HuH-7.5 (cell line): ENCODE measurements around the gene LRCH1.

ENCODE experiments used
- DNase-seq: peaks from one replicate; pipeline ENCODE4 v3.0.0; 2011; ENCODE audit warnings: low spot score

Gene LRCH1

GRCh38 chr13:46562152-46562551 is 9.2 kb downstream of the LRCH1 start:
- no peak for DNase-seq

GRCh38 chr13:46562581-46562980 is 9.6 kb downstream of the LRCH1 start:
- DNase-seq: no peak

- DNase-seq: no peak
Measured at GRCh38 chr13:46565808-46566750, 13.1 kb downstream of the LRCH1 start.

- no peak for DNase-seq
Measured at GRCh38 chr13:46567671-46568070, 14.7 kb downstream of the LRCH1 start.

- DNase-seq: no peak
Measured at GRCh38 chr13:46569456-46569855, 16.5 kb downstream of the LRCH1 start.

- DNase-seq: no peak
Measured at GRCh38 chr13:46570273-46570672, 17.3 kb downstream of the LRCH1 start.

- no peak for DNase-seq
Measured at GRCh38 chr13:46571189-46571908, 18.4 kb downstream of the LRCH1 start.

- DNase-seq: no peak
Measured at GRCh38 chr13:46571909-46572595, 19.1 kb downstream of the LRCH1 start.

GRCh38 chr13:46572752-46573431 is 19.9 kb downstream of the LRCH1 start:
- DNase-seq: no peak

GRCh38 chr13:46575301-46575771 is 22.4 kb downstream of the LRCH1 start:
- no peak for DNase-seq

GRCh38 chr13:46575818-46576221 is 22.9 kb downstream of the LRCH1 start:
- DNase-seq: no peak

GRCh38 chr13:46576762-46577161 is 23.8 kb downstream of the LRCH1 start:
- no peak for DNase-seq

- no peak for DNase-seq
Measured at GRCh38 chr13:46577696-46578589, 25.0 kb downstream of the LRCH1 start.

GRCh38 chr13:46578590-46578975 is 25.6 kb downstream of the LRCH1 start:
- DNase-seq: no peak

- no peak for DNase-seq
Measured at GRCh38 chr13:46580362-46580839, 27.4 kb downstream of the LRCH1 start.

- no peak for DNase-seq
Measured at GRCh38 chr13:46582190-46582589, 29.2 kb downstream of the LRCH1 start.

GRCh38 chr13:46586751-46587514 is 34.0 kb downstream of the LRCH1 start:
- DNase-seq: no peak

GRCh38 chr13:46587807-46588418 is 34.9 kb downstream of the LRCH1 start:
- DNase-seq: no peak

- no peak for DNase-seq
Measured at GRCh38 chr13:46592385-46592784, 39.4 kb downstream of the LRCH1 start.
